Astrocyte (in vitro differentiated cells and primary cell): Measurements from ENCODE around the gene CORO7. TPM values are rescaled to one million over a fixed set of nuclear protein-coding genes. Genes with fewer than 3 reads are reported as not detected.

Source experiments
- DNase-seq: peaks from one replicate; pipeline ENCODE4 v3.0.0-alpha.2; 2010; ENCODE audit warnings: low read depth
- FAIRE-seq: peaks from 2 replicates; lab custom pipeline; 2011; peaks lifted over from hg19 to GRCh38; lab: Jason Lieb, UNC
- H2AFZ ChIP-seq: 2 replicates; pipeline ENCODE4 v1.6.0; 2012; ENCODE audit warnings: low read depth, low read length, inconsistent platforms
- H3K27ac ChIP-seq: 2 replicates; pipeline ENCODE4 v1.5.1; 2011; ENCODE audit warnings: low read depth, low read length, inconsistent platforms
- H3K27me3 ChIP-seq: 2 replicates; pipeline ENCODE4 v1.6.0; 2011; ENCODE audit warnings: low read length, inconsistent platforms; ENCODE audit not compliant: insufficient read depth
- H3K36me3 ChIP-seq: 2 replicates; pipeline ENCODE4 v1.5.1; 2011; ENCODE audit warnings: low read length, inconsistent platforms; ENCODE audit not compliant: insufficient read depth
- H3K4me1 ChIP-seq: 2 replicates; pipeline ENCODE4 v1.5.1; 2011; ENCODE audit warnings: low read length, inconsistent platforms; ENCODE audit not compliant: insufficient read depth
- H3K4me2 ChIP-seq: 2 replicates; pipeline ENCODE4 v1.6.0; 2012; ENCODE audit warnings: low read length, inconsistent platforms
- H3K4me3 ChIP-seq: 2 replicates; pipeline ENCODE4 v1.5.1; 2011; ENCODE audit warnings: low read depth, mild to moderate bottlenecking, low read length, inconsistent platforms; ENCODE audit not compliant: insufficient read depth
- H3K79me2 ChIP-seq: 2 replicates; pipeline ENCODE4 v1.6.0; 2012; ENCODE audit warnings: mild to moderate bottlenecking, low read length, inconsistent platforms; ENCODE audit not compliant: insufficient read depth
- H3K9ac ChIP-seq: 2 replicates; pipeline ENCODE4 v1.6.0; 2012; ENCODE audit warnings: mild to moderate bottlenecking, low read length, inconsistent platforms
- H3K9me3 ChIP-seq: 2 replicates; pipeline ENCODE4 v1.5.1; 2012; ENCODE audit warnings: low read depth, mild to moderate bottlenecking, low read length, inconsistent platforms; ENCODE audit not compliant: insufficient read depth
- H4K20me1 ChIP-seq: 2 replicates; pipeline ENCODE4 v1.6.0; 2012; ENCODE audit warnings: low read length, inconsistent platforms; ENCODE audit not compliant: insufficient read depth
- H3K27ac Mint-ChIP-seq: one replicate; pipeline ENCODE4 v1.8.0; 2021; ENCODE audit warnings: mild to moderate bottlenecking, mixed read lengths; ENCODE audit not compliant: unreplicated experiment
- H3K27me3 Mint-ChIP-seq: one replicate; pipeline ENCODE4 v1.8.0; 2021; ENCODE audit warnings: low read depth, mixed read lengths; ENCODE audit not compliant: unreplicated experiment
- H3K36me3 Mint-ChIP-seq: one replicate; pipeline ENCODE4 v1.8.0; 2021; ENCODE audit warnings: low read depth, mixed read lengths; ENCODE audit not compliant: unreplicated experiment
- H3K4me1 Mint-ChIP-seq: one replicate; pipeline ENCODE4 v1.8.0; 2021; ENCODE audit warnings: low read depth, mixed read lengths; ENCODE audit not compliant: unreplicated experiment
- H3K4me3 Mint-ChIP-seq: one replicate; pipeline ENCODE4 v1.8.0; 2021; ENCODE audit warnings: mild to moderate bottlenecking, moderate library complexity, mixed read lengths; ENCODE audit not compliant: unreplicated experiment
- H3K9me3 Mint-ChIP-seq: one replicate; pipeline ENCODE4 v1.8.0; 2021; ENCODE audit warnings: mild to moderate bottlenecking, mixed read lengths; ENCODE audit not compliant: unreplicated experiment
- EZH2 ChIP-seq: IDR thresholded peaks from 2 replicates; pipeline ENCODE4 v1.6.1; 2012; ENCODE audit warnings: mild to moderate bottlenecking, low read length, inconsistent platforms; ENCODE audit not compliant: insufficient read depth
- total RNA-seq: library from RNA; stranded (reverse); gene quantifications from 2 replicates; pipeline ENCODE4 v1.2.1, GENCODE V29; 2021
- TF ChIP-seq, protein P1 (sequence below): IDR thresholded peaks from 2 replicates; pipeline ENCODE4 v1.5.1; 2011; ENCODE audit warnings: low read depth, mild to moderate bottlenecking, inconsistent platforms, low read length, moderate library complexity; ENCODE audit not compliant: insufficient read depth

CORO7 gene
- total RNA-seq, 1 donor from 2014 or later = 26.4 TPM

DNA sequence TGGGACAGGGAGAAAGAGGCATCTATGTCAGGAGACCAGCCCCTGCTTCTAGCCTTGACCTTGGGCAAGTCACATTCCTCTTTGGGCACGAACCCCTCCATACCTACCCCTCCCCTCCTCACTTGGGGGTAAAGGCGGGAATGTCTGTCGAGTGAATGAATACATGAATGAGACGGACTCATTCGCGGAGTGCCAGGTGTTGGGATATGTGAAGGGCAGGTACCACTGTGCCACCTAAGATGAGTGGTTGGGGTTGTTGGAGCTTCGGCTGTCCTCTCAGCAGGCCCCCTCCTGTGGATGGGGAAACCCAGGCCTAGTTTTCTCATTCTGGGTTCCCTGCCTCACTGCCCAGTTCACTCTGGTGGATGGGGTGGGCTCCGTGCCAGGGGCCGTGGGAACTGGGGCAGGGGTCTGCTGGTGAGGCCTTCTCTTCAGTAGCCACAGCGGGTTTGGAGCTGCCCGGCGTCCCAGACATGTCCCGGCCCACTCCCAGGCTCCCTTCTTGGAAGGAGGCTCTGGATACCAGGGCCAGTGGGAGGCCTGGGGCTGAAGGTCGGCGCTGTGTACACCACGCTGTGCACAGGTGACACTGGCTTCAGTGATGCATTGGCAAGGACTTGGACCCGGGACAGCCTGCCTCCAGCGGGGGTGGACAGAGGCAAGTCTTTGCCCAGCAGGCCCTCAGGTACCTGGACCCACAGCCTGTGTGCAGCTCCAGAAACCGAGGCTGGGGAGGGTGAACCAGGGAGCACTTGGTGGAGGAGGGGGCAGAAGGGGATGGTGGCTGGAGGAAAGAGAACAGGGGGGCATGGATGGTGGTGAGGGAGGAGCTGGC is 94.9 kb downstream of the CORO7 start:
- TF ChIP-seq, protein P1, sequence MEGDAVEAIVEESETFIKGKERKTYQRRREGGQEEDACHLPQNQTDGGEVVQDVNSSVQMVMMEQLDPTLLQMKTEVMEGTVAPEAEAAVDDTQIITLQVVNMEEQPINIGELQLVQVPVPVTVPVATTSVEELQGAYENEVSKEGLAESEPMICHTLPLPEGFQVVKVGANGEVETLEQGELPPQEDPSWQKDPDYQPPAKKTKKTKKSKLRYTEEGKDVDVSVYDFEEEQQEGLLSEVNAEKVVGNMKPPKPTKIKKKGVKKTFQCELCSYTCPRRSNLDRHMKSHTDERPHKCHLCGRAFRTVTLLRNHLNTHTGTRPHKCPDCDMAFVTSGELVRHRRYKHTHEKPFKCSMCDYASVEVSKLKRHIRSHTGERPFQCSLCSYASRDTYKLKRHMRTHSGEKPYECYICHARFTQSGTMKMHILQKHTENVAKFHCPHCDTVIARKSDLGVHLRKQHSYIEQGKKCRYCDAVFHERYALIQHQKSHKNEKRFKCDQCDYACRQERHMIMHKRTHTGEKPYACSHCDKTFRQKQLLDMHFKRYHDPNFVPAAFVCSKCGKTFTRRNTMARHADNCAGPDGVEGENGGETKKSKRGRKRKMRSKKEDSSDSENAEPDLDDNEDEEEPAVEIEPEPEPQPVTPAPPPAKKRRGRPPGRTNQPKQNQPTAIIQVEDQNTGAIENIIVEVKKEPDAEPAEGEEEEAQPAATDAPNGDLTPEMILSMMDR = no peak
- TF ChIP-seq EZH2 = no peak
- H4K20me1 ChIP-seq = peaks cover 96% of the 10 kb centered on the region
- no peaks in the 10 kb centered on the region for H3K36me3 Mint-ChIP-seq
- peaks cover 7% of the 10 kb centered on the region for H3K4me1 Mint-ChIP-seq
- H3K4me1 ChIP-seq = peaks cover 52% of the 10 kb centered on the region
- H3K27me3 ChIP-seq = no peaks in the 10 kb centered on the region
- H3K27me3 Mint-ChIP-seq = no peaks in the 10 kb centered on the region
- no peak overlapping the region for H2AFZ ChIP-seq
- no peak overlapping the region for H3K4me3 ChIP-seq
- FAIRE-seq (no peak), DNase-seq (no peak)
- no peak overlapping the region for H3K4me3 Mint-ChIP-seq
- no peaks in the 10 kb centered on the region for H3K9me3 ChIP-seq
- no peak overlapping the region for H3K27ac Mint-ChIP-seq
- no peaks in the 10 kb centered on the region for H3K36me3 ChIP-seq
- no peak overlapping the region for H3K27ac ChIP-seq
- peaks cover 97% of the 10 kb centered on the region for H3K79me2 ChIP-seq
- no peaks in the 10 kb centered on the region for H3K9me3 Mint-ChIP-seq
- no peak overlapping the region for H3K4me2 ChIP-seq
- no peak overlapping the region for H3K9ac ChIP-seq

DNA sequence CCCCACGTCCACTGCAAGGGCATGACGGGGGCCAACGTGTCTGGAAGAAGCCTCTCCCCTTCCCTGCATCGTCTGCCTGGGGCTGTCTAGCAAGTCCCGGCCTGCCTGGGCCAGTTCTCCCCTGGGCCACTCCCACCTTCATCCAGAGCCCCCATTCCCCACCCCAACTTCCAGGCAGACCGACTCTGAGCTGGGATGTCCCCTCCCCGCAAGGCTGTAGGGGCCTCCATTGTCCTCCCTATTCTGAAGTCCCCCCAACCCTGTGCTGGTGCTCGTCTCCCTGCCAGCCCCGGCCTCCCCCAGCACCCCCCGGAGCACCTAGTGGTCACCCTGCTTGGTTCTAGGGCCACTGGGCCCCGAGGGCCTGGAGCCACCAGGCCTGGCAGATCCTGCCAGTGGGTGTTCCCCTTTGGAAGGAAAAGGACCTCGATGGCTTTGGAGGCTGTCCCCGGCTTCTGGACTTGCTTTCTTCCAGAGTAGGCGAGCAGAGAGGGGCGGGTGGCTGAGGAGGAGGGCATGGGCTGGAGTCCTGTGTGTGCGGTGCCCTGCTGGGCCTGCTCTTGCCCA is 95.7 kb downstream of the CORO7 start:
- Mint-ChIP-seq H3K4me3 (no peak overlapping the region), H3K27me3 (no peaks in the 10 kb centered on the region), H3K27ac (no peak overlapping the region), H3K36me3 (no peaks in the 10 kb centered on the region), H3K9me3 (no peaks in the 10 kb centered on the region), H3K4me1 (peaks cover 7% of the 10 kb centered on the region)
- no peaks in the 10 kb centered on the region for H3K36me3 ChIP-seq
- no peak overlapping the region for H3K4me3 ChIP-seq
- DNase-seq = no peak
- H3K4me2 ChIP-seq = peak overlapping the region; percentile 41
- peaks cover 52% of the 10 kb centered on the region for H3K4me1 ChIP-seq
- peaks cover 93% of the 10 kb centered on the region for H3K79me2 ChIP-seq
- peaks cover 90% of the 10 kb centered on the region for H4K20me1 ChIP-seq
- no peak for FAIRE-seq
- H2AFZ ChIP-seq = no peak overlapping the region
- TF ChIP-seq, protein P1 = no peak
- TF ChIP-seq EZH2 = no peak
- H3K27ac ChIP-seq = no peak overlapping the region
- H3K9me3 ChIP-seq = no peaks in the 10 kb centered on the region
- H3K9ac ChIP-seq = no peak overlapping the region
- no peaks in the 10 kb centered on the region for H3K27me3 ChIP-seq
